Trophoblast cell (in vitro differentiated cells and primary cell): ENCODE measurements around the gene GHDC.

ENCODE experiments used
- DNase-seq, 2 donors: peaks; one replicate each; pipeline ENCODE4 v3.0.0-alpha.2; 2016
- H2AFZ ChIP-seq: 2 replicates; pipeline ENCODE4 v1.6.1; 2013; ENCODE audit warnings: low read length, moderate library complexity, mild to moderate bottlenecking; ENCODE audit not compliant: insufficient read depth, poor library complexity
- H2AK5ac ChIP-seq: 2 replicates; pipeline ENCODE4 v1.6.1; 2013; ENCODE audit warnings: mild to moderate bottlenecking, low read length
- H2BK120ac ChIP-seq: 2 replicates; pipeline ENCODE4 v1.6.1; 2013; ENCODE audit warnings: low read length, mild to moderate bottlenecking, moderate library complexity; ENCODE audit not compliant: insufficient read depth, poor library complexity
- H2BK12ac ChIP-seq: 2 replicates; pipeline ENCODE4 v1.6.1; 2013; ENCODE audit warnings: mild to moderate bottlenecking, low read length, moderate library complexity
- H2BK5ac ChIP-seq: 2 replicates; pipeline ENCODE4 v1.6.1; 2013; ENCODE audit warnings: low read length, low read depth, moderate library complexity, mild to moderate bottlenecking; ENCODE audit not compliant: poor library complexity
- H3K14ac ChIP-seq: 2 replicates; pipeline ENCODE4 v1.6.1; 2013; ENCODE audit warnings: mild to moderate bottlenecking, low read length
- H3K18ac ChIP-seq: 2 replicates; pipeline ENCODE4 v1.6.1; 2013; ENCODE audit warnings: mild to moderate bottlenecking, low read length
- H3K23ac ChIP-seq: 2 replicates; pipeline ENCODE4 v1.6.1; 2013; ENCODE audit warnings: low read length
- H3K27ac ChIP-seq: 2 replicates; pipeline ENCODE4 v1.5.1; 2013; ENCODE audit warnings: low read depth, mild to moderate bottlenecking, inconsistent platforms, low read length, moderate library complexity
- H3K27me3 ChIP-seq: 2 replicates; pipeline ENCODE4 v1.6.1; 2013; ENCODE audit warnings: inconsistent platforms, mild to moderate bottlenecking, low read length, moderate library complexity; ENCODE audit not compliant: insufficient read depth
- H3K36me3 ChIP-seq, 2 experiments: 1 replicate in 1 of 2; 2 replicates in 1 of 2; pipeline ENCODE4 v1.6.1; 2013; ENCODE audit warnings: low read length in 2 of 2, mild to moderate bottlenecking in 2 of 2, moderate library complexity in 1 of 2; ENCODE audit not compliant: insufficient read depth in 2 of 2, control insufficient read depth in 1 of 2
- H3K4ac ChIP-seq: 2 replicates; pipeline ENCODE4 v1.6.1; 2013; ENCODE audit warnings: low read depth, mild to moderate bottlenecking, low read length, moderate library complexity
- H3K4me1 ChIP-seq, 2 experiments: 1 replicate in 1 of 2; 2 replicates in 1 of 2; pipeline ENCODE4 v1.6.1; 2013; ENCODE audit warnings: low read length in 2 of 2, mild to moderate bottlenecking in 2 of 2, moderate library complexity in 1 of 2; ENCODE audit not compliant: insufficient read depth in 2 of 2, control insufficient read depth in 1 of 2
- H3K4me2 ChIP-seq: 2 replicates; pipeline ENCODE4 v1.6.1; 2013; ENCODE audit warnings: inconsistent platforms, mild to moderate bottlenecking, low read length, moderate library complexity
- H3K4me3 ChIP-seq: 2 replicates; pipeline ENCODE4 v1.5.1; 2013; ENCODE audit warnings: mild to moderate bottlenecking, low read depth, low read length, inconsistent platforms
- H3K79me1 ChIP-seq: one replicate; pipeline ENCODE4 v1.6.1; 2013; ENCODE audit warnings: low read length
- H3K79me2 ChIP-seq: 2 replicates; pipeline ENCODE4 v1.6.1; 2013; ENCODE audit warnings: low read length, mild to moderate bottlenecking; ENCODE audit not compliant: control insufficient read depth, insufficient read depth, poor library complexity
- H3K9ac ChIP-seq: 2 replicates; pipeline ENCODE4 v1.6.1; 2013; ENCODE audit warnings: mild to moderate bottlenecking, low read length
- H3K9me3 ChIP-seq: 2 replicates; pipeline ENCODE4 v1.6.1; 2013; ENCODE audit warnings: low read depth, mild to moderate bottlenecking, control low read depth, inconsistent platforms, low read length; ENCODE audit not compliant: insufficient read depth
- H4K12ac ChIP-seq: 2 replicates; pipeline ENCODE4 v1.6.1; 2013; ENCODE audit warnings: low read depth, mild to moderate bottlenecking, low read length, moderate library complexity
- H4K8ac ChIP-seq: 2 replicates; pipeline ENCODE4 v1.6.1; 2013; ENCODE audit warnings: low read depth, mild to moderate bottlenecking, low read length, moderate library complexity
- H4K91ac ChIP-seq: one replicate; pipeline ENCODE4 v1.6.1; 2013; ENCODE audit warnings: low read depth, mild to moderate bottlenecking, low read length, moderate library complexity
- WGBS: extraction: QIAGEN DNeasy Blood & Tissue Kit; methylation state at CpG from one replicate; pipeline ENCODE4 v1.1.7; 2013; ENCODE audit warnings: missing lambda C conversion rate; ENCODE audit not compliant: insufficient read length, insufficient coverage; ENCODE audit errors: extremely low coverage; 5-methylcytosine and 5-hydroxymethylcytosine counted together

Gene GHDC

GRCh38 chr17:42200706-42201457, 6.6 kb upstream of the GHDC start:
- H3K79me1 ChIP-seq: no peaks in the 10 kb centered on the region

GRCh38 chr17:42199416-42200011, 5.2 kb upstream of the GHDC start:
- Histone ChIP-seq H3K4me2 (no peak overlapping the region), H3K4me3 (no peak overlapping the region), H2BK5ac (no peak overlapping the region), H4K12ac (no peak overlapping the region), H3K9me3 (no peaks in the 10 kb centered on the region), H3K79me1 (no peaks in the 10 kb centered on the region), H4K8ac (no peak overlapping the region), H4K91ac (no peak overlapping the region), H3K4me1 (peaks cover 0 to 1% of the 10 kb centered on the region in 2 experiments), H3K79me2 (no peaks in the 10 kb centered on the region), H2BK12ac (no peak overlapping the region), H3K27ac (no peak overlapping the region), H3K36me3 (peaks cover 18 to 25% of the 10 kb centered on the region in 2 experiments), H3K23ac (no peak overlapping the region), H2BK120ac (no peak overlapping the region), H3K9ac (peak overlapping the region; percentile 15), H2AK5ac (no peak overlapping the region), H3K14ac (no peak overlapping the region), H2AFZ (no peak overlapping the region), H3K4ac (no peak overlapping the region), H3K27me3 (no peaks in the 10 kb centered on the region), H3K18ac (no peak overlapping the region)
- WGBS: no CpG with 5 or more reads among the region's 12 CpGs
- DNase-seq: no peak

More at GRCh38 chr17:42200706-42201457, 6.6 kb upstream of the GHDC start:
- Histone ChIP-seq H3K18ac (no peak overlapping the region), H4K12ac (no peak overlapping the region), H3K9ac (no peak overlapping the region), H3K23ac (no peak overlapping the region), H3K14ac (no peak overlapping the region), H2BK5ac (no peak overlapping the region), H3K27ac (no peak overlapping the region), H3K27me3 (no peaks in the 10 kb centered on the region), H3K4me3 (no peak overlapping the region), H4K8ac (no peak overlapping the region), H2BK120ac (no peak overlapping the region), H2AK5ac (no peak overlapping the region), H3K4ac (no peak overlapping the region), H3K9me3 (no peaks in the 10 kb centered on the region), H3K79me2 (no peaks in the 10 kb centered on the region), H3K4me2 (no peak overlapping the region), H2BK12ac (no peak overlapping the region), H3K4me1 (no peaks in the 10 kb centered on the region), H3K36me3 (peaks cover 18 to 28% of the 10 kb centered on the region in 2 experiments), H4K91ac (no peak overlapping the region), H2AFZ (no peak overlapping the region)
- no CpG with 5 or more reads among the region's 14 CpGs for WGBS
- no peak for DNase-seq

GRCh38 chr17:42198897-42199296, 4.6 kb upstream of the GHDC start:
- Histone ChIP-seq H3K4me1 (peaks cover 0 to 4% of the 10 kb centered on the region in 2 experiments), H3K79me1 (peaks cover 2% of the 10 kb centered on the region), H3K27ac (no peak overlapping the region), H3K9me3 (no peaks in the 10 kb centered on the region), H2BK5ac (no peak overlapping the region), H3K79me2 (no peaks in the 10 kb centered on the region), H3K9ac (no peak overlapping the region), H2AK5ac (no peak overlapping the region), H4K8ac (no peak overlapping the region), H2BK12ac (no peak overlapping the region), H3K36me3 (peaks cover 17 to 22% of the 10 kb centered on the region in 2 experiments), H3K4me3 (no peak overlapping the region), H2BK120ac (no peak overlapping the region), H4K12ac (no peak overlapping the region), H4K91ac (no peak overlapping the region), H3K27me3 (no peaks in the 10 kb centered on the region), H3K18ac (no peak overlapping the region), H3K14ac (no peak overlapping the region), H2AFZ (no peak overlapping the region), H3K4me2 (no peak overlapping the region), H3K23ac (no peak overlapping the region), H3K4ac (no peak overlapping the region)
- no CpG with 5 or more reads among the region's 4 CpGs for WGBS
- no peak for DNase-seq

GRCh38 chr17:42197564-42198156, 3.4 kb upstream of the GHDC start:
- Histone ChIP-seq H3K79me2 (no peaks in the 10 kb centered on the region), H3K4me1 (peaks cover 0 to 4% of the 10 kb centered on the region in 2 experiments), H3K23ac (no peak overlapping the region), H2AK5ac (no peak overlapping the region), H3K36me3 (peaks cover 14 to 20% of the 10 kb centered on the region in 2 experiments), H3K79me1 (peaks cover 2% of the 10 kb centered on the region), H3K14ac (no peak overlapping the region), H4K91ac (no peak overlapping the region), H3K9me3 (no peaks in the 10 kb centered on the region), H2BK5ac (no peak overlapping the region), H3K4me2 (no peak overlapping the region), H3K4ac (no peak overlapping the region), H3K18ac (no peak overlapping the region), H4K8ac (no peak overlapping the region), H2AFZ (no peak overlapping the region), H2BK12ac (no peak overlapping the region), H2BK120ac (no peak overlapping the region), H3K27ac (no peak overlapping the region), H4K12ac (no peak overlapping the region), H3K9ac (no peak overlapping the region), H3K27me3 (no peaks in the 10 kb centered on the region), H3K4me3 (no peak overlapping the region)
- DNase-seq: no peak
- WGBS: no CpG with 5 or more reads among the region's 8 CpGs
